BE2C (cell line): ENCODE measurements around the gene CRHR1.
"Not testable (repeated sequence)": the region's sequence is repeated elsewhere in the genome, so short reads cannot be mapped to it uniquely, and the experiment has no call there.

ENCODE experiments used
- DNase-seq: peaks from one replicate; pipeline ENCODE4 v3.0.0-alpha.2; 2020
- H3K27me3 ChIP-seq: fragments of 250-450 bp; sonication (Bioruptor Pico); 2 replicates; pipeline ENCODE4 v1.5.1; 2020; ENCODE audit warnings: mild to moderate bottlenecking
- H3K36me3 ChIP-seq: fragments of 250-450 bp; sonication (Bioruptor Pico); 2 replicates; pipeline ENCODE4 v1.5.1; 2020; ENCODE audit warnings: mild to moderate bottlenecking
- H3K4me1 ChIP-seq: fragments of 250-450 bp; sonication (Bioruptor Pico); 2 replicates; pipeline ENCODE4 v1.5.1; 2020
- H3K4me3 ChIP-seq: 2 replicates; pipeline ENCODE4 v1.5.1; 2011; ENCODE audit warnings: low read depth, low read length
- H3K9me3 ChIP-seq: fragments of 250-450 bp; sonication (Bioruptor Pico); 2 replicates; pipeline ENCODE4 v1.5.1; 2020
- CTCF ChIP-seq: IDR thresholded peaks from 2 replicates; pipeline ENCODE4 v1.5.1; 2012; ENCODE audit warnings: mild to moderate bottlenecking, low read depth, low read length

CRHR1 gene

GRCh38 chr17:45742251-45742650 is 41.9 kb upstream of the CRHR1 start:
- no peaks in the 10 kb centered on the region for H3K9me3 ChIP-seq
- no peak for TF ChIP-seq CTCF
- no peaks in the 10 kb centered on the region for H3K36me3 ChIP-seq
- no peak overlapping the region for H3K4me3 ChIP-seq
- peaks cover 36% of the 10 kb centered on the region for H3K27me3 ChIP-seq
- H3K4me1 ChIP-seq, result 0 out of 2 replicates have a peak, but pooled peaks cover 3% of the 10 kb centered on the region
- DNase-seq, result no peak

GRCh38 chr17:45743626-45744326 is 40.3 kb upstream of the CRHR1 start:
- no peaks in the 10 kb centered on the region for H3K9me3 ChIP-seq
- H3K27me3 ChIP-seq, result peaks cover 36% of the 10 kb centered on the region
- H3K4me3 ChIP-seq, result no peak overlapping the region
- H3K36me3 ChIP-seq, result no peaks in the 10 kb centered on the region
- 0 out of 2 replicates have a peak, but pooled peaks cover 3% of the 10 kb centered on the region for H3K4me1 ChIP-seq
- DNase-seq, result no peak
- TF ChIP-seq CTCF, result no peak

GRCh38 chr17:45744826-45745225 is 39.3 kb upstream of the CRHR1 start:
- not testable (repeated sequence) for H3K36me3 ChIP-seq, DNase-seq, H3K4me1 ChIP-seq, H3K4me3 ChIP-seq, H3K9me3 ChIP-seq
- H3K27me3 ChIP-seq, result peaks cover 36% of the 10 kb centered on the region

GRCh38 chr17:45745601-45746494 is 38.3 kb upstream of the CRHR1 start:
- H3K27me3 ChIP-seq, result peaks cover 36% of the 10 kb centered on the region
- no peaks in the 10 kb centered on the region for H3K9me3 ChIP-seq
- H3K4me1 ChIP-seq, result 0 out of 2 replicates have a peak, but pooled peaks cover 1% of the 10 kb centered on the region
- no peak for TF ChIP-seq CTCF
- no peak for DNase-seq
- H3K4me3 ChIP-seq, result no peak overlapping the region
- H3K36me3 ChIP-seq, result no peaks in the 10 kb centered on the region

GRCh38 chr17:45747911-45748310 is 36.2 kb upstream of the CRHR1 start:
- Histone ChIP-seq H3K4me1 (no peaks in the 10 kb centered on the region), H3K4me3 (no peak overlapping the region), H3K27me3 (peaks cover 19% of the 10 kb centered on the region), H3K9me3 (no peaks in the 10 kb centered on the region), H3K36me3 (no peaks in the 10 kb centered on the region)
- TF ChIP-seq CTCF, result no peak
- DNase-seq, result no peak

GRCh38 chr17:45748731-45749310 is 35.3 kb upstream of the CRHR1 start:
- Histone ChIP-seq H3K36me3 (no peaks in the 10 kb centered on the region), H3K9me3 (no peaks in the 10 kb centered on the region), H3K4me3 (no peak overlapping the region), H3K27me3 (peaks cover 10% of the 10 kb centered on the region), H3K4me1 (no peaks in the 10 kb centered on the region)
- DNase-seq, result no peak
- no peak for TF ChIP-seq CTCF
